Measurements from ENCODE around the gene CLEC5A.

Gene CLEC5A

GRCh38 chr7:141949911-141950310 is 3.1 kb upstream of the CLEC5A start:
- Histone ChIP-seq H3K79me2 (ENCODE audit: insufficient read depth, low read length) (no peaks in the 10 kb centered on the region), H3K9me3 (ENCODE audit: insufficient read depth, low read depth, low read length) (no peaks in the 10 kb centered on the region), H3K36me3 (ENCODE audit: insufficient read depth, low read length) (no peaks in the 10 kb centered on the region), H3K4me2 (ENCODE audit: low read depth, low read length, poor library complexity, severe bottlenecking) (no peak overlapping the region), H3K4me3 (ENCODE audit: low read length, poor library complexity, severe bottlenecking) (no peak overlapping the region), H3K9ac (ENCODE audit: low read depth, low read length, poor library complexity, severe bottlenecking) (no peak overlapping the region), H4K20me1 (ENCODE audit: insufficient read depth, low read length, poor library complexity, severe bottlenecking) (no peaks in the 10 kb centered on the region), H3F3A (ENCODE audit: low read depth) (no peaks in the 10 kb centered on the region), H2AFZ (ENCODE audit: low read length) (no peak overlapping the region), H3K27me3 (ENCODE audit: insufficient read depth, low read length, poor library complexity, severe bottlenecking) (no peaks in the 10 kb centered on the region), H3K4me1 (ENCODE audit: insufficient read depth, low read length, poor library complexity, severe bottlenecking) (peaks cover 4% of the 10 kb centered on the region), H3K9me2 (replicated peaks; ENCODE audit: low read depth, low read length) (no peaks in the 10 kb centered on the region)
- TF ChIP-seq CTCF (conservative IDR thresholded peaks at IDR 0.05; ENCODE audit: low read length) (no peak), EZH2phosphoT487 (IDR thresholded peaks at IDR 0.05; ENCODE audit: borderline replicate concordance) (no peak)

- no peak overlapping the region for H3K4me2 ChIP-seq (ENCODE audit: low read depth, low read length, poor library complexity, severe bottlenecking)
- H2AFZ ChIP-seq (ENCODE audit: low read length): no peak overlapping the region
- no peak overlapping the region for H3K4me3 ChIP-seq (ENCODE audit: low read length, poor library complexity, severe bottlenecking)
- TF ChIP-seq EZH2phosphoT487 (IDR thresholded peaks at IDR 0.05; ENCODE audit: borderline replicate concordance): no peak
- no peak for TF ChIP-seq CTCF (conservative IDR thresholded peaks at IDR 0.05; ENCODE audit: low read length)
- no peaks in the 10 kb centered on the region for H4K20me1 ChIP-seq (ENCODE audit: insufficient read depth, low read length, poor library complexity, severe bottlenecking)
- H3K36me3 ChIP-seq (ENCODE audit: insufficient read depth, low read length): no peaks in the 10 kb centered on the region
- no peaks in the 10 kb centered on the region for H3K9me2 ChIP-seq (replicated peaks; ENCODE audit: low read depth, low read length)
- peaks cover 4% of the 10 kb centered on the region for H3K4me1 ChIP-seq (ENCODE audit: insufficient read depth, low read length, poor library complexity, severe bottlenecking)
- no peaks in the 10 kb centered on the region for H3K9me3 ChIP-seq (ENCODE audit: insufficient read depth, low read depth, low read length)
- H3K9ac ChIP-seq (ENCODE audit: low read depth, low read length, poor library complexity, severe bottlenecking): no peak overlapping the region
- H3K27me3 ChIP-seq (ENCODE audit: insufficient read depth, low read length, poor library complexity, severe bottlenecking): no peaks in the 10 kb centered on the region
- H3K79me2 ChIP-seq (ENCODE audit: insufficient read depth, low read length): no peaks in the 10 kb centered on the region
- H3F3A ChIP-seq (ENCODE audit: low read depth): no peaks in the 10 kb centered on the region
These were observed 2.7 kb upstream of the CLEC5A start for GRCh38 chr7:141949451-141949850.

GRCh38 chr7:141949021-141949420 is 2.2 kb upstream of the CLEC5A start:
- Histone ChIP-seq H3K27me3 (ENCODE audit: insufficient read depth, low read length, poor library complexity, severe bottlenecking) (no peaks in the 10 kb centered on the region), H3K4me1 (ENCODE audit: insufficient read depth, low read length, poor library complexity, severe bottlenecking) (peaks cover 4% of the 10 kb centered on the region), H3K36me3 (ENCODE audit: insufficient read depth, low read length) (no peaks in the 10 kb centered on the region), H3K9me3 (ENCODE audit: insufficient read depth, low read depth, low read length) (no peaks in the 10 kb centered on the region), H4K20me1 (ENCODE audit: insufficient read depth, low read length, poor library complexity, severe bottlenecking) (no peaks in the 10 kb centered on the region), H3K79me2 (ENCODE audit: insufficient read depth, low read length) (no peaks in the 10 kb centered on the region), H2AFZ (ENCODE audit: low read length) (no peak overlapping the region), H3K4me3 (ENCODE audit: low read length, poor library complexity, severe bottlenecking) (no peak overlapping the region), H3K4me2 (ENCODE audit: low read depth, low read length, poor library complexity, severe bottlenecking) (no peak overlapping the region), H3K9ac (ENCODE audit: low read depth, low read length, poor library complexity, severe bottlenecking) (no peak overlapping the region), H3F3A (ENCODE audit: low read depth) (no peaks in the 10 kb centered on the region), H3K9me2 (replicated peaks; ENCODE audit: low read depth, low read length) (no peaks in the 10 kb centered on the region)
- TF ChIP-seq CTCF (conservative IDR thresholded peaks at IDR 0.05; ENCODE audit: low read length) (no peak), EZH2phosphoT487 (IDR thresholded peaks at IDR 0.05; ENCODE audit: borderline replicate concordance) (no peak)

Measured in Loucy (cell line).